Right atrium auricular region (tissue), 2 donors: ENCODE measurements around the gene FNDC11. TPM values are rescaled to one million over a fixed set of nuclear protein-coding genes. Genes with fewer than 3 reads are reported as not detected.

Source experiments
- DNase-seq: peaks from one replicate; pipeline ENCODE4 v3.0.0-alpha.2; 2019; ENCODE audit warnings: low spot score
- H3K27ac ChIP-seq, 2 donors: fragments of 200-600 bp; sonication (generic); 1 replicate in 1 of 2; 2 replicates in 1 of 2; pipeline ENCODE4 v1.5.1; 2016 to 2019
- H3K27me3 ChIP-seq, 2 donors: fragments of 200-600 bp; sonication (generic); one replicate each; pipeline versions ENCODE4 v1.5.1 to v1.6.0; 2017 to 2019
- H3K36me3 ChIP-seq: fragments of 200-600 bp; sonication (generic); one replicate; pipeline ENCODE4 v1.5.1; 2016
- H3K4me1 ChIP-seq, 2 donors: fragments of 200-600 bp; sonication (generic); one replicate each; pipeline versions ENCODE4 v1.5.1 to v1.6.0; 2017 to 2019
- H3K4me3 ChIP-seq, 2 donors: fragments of 200-600 bp; sonication (generic); 1 replicate in 1 of 2; 2 replicates in 1 of 2; pipeline ENCODE4 v1.5.1; 2017 to 2019; ENCODE audit warnings: mild to moderate bottlenecking in 1 of 2, moderate library complexity in 1 of 2
- H3K9me3 ChIP-seq, 2 donors: fragments of 200-600 bp; sonication (generic); one replicate each; pipeline ENCODE4 v1.5.1; 2019
- CTCF ChIP-seq, 2 donors: fragments of 200-600 bp; sonication (generic); IDR thresholded peaks; one replicate each; pipeline ENCODE4 v1.5.1; 2019; ENCODE audit warnings: antibody characterized with exemption in 2 of 2
- total RNA-seq, 2 donors: library from RNA; depleted of rRNA; stranded (reverse); fragments of >200 nt; gene quantifications; one replicate each; pipeline ENCODE4 v1.1.0, GENCODE V29; 2016

FNDC11 gene
- total RNA-seq, 2 donors from 2014 or later = not detected

- no peak for TF ChIP-seq CTCF (IDR thresholded peaks at IDR 0.05)
- no peaks in the 10 kb centered on the region for H3K9me3 ChIP-seq
- no peak for DNase-seq
- H3K27me3 ChIP-seq = no peaks in the 10 kb centered on the region
- peaks cover 20% of the 10 kb centered on the region for H3K36me3 ChIP-seq
- H3K4me1 ChIP-seq = no peaks in the 10 kb centered on the region
- H3K4me3 ChIP-seq = no peak overlapping the region
- H3K27ac ChIP-seq = no peak overlapping the region
Observed at GRCh38 chr20:63585616-63586565, 31.9 kb downstream of the FNDC11 start.

- H3K9me3 ChIP-seq = no peaks in the 10 kb centered on the region
- no peak overlapping the region for H3K27ac ChIP-seq
- no peaks in the 10 kb centered on the region for H3K27me3 ChIP-seq
- no peak overlapping the region for H3K4me3 ChIP-seq
- H3K4me1 ChIP-seq = no peaks in the 10 kb centered on the region
- no peak for DNase-seq
- no peak for TF ChIP-seq CTCF (IDR thresholded peaks at IDR 0.05)
- peaks cover 30% of the 10 kb centered on the region for H3K36me3 ChIP-seq
Observed at GRCh38 chr20:63586797-63587196, 32.8 kb downstream of the FNDC11 start.

GRCh38 chr20:63587256-63587655, 33.3 kb downstream of the FNDC11 start:
- DNase-seq = no peak
- no peaks in the 10 kb centered on the region for H3K9me3 ChIP-seq
- H3K27me3 ChIP-seq = no peaks in the 10 kb centered on the region
- no peak for TF ChIP-seq CTCF (IDR thresholded peaks at IDR 0.05)
- H3K36me3 ChIP-seq = peaks cover 34% of the 10 kb centered on the region
- H3K27ac ChIP-seq = no peak overlapping the region
- H3K4me1 ChIP-seq = no peaks in the 10 kb centered on the region
- no peak overlapping the region for H3K4me3 ChIP-seq

- peaks cover 41% of the 10 kb centered on the region for H3K36me3 ChIP-seq
- H3K27ac ChIP-seq = no peak overlapping the region
- H3K4me1 ChIP-seq = no peaks in the 10 kb centered on the region
- no peaks in the 10 kb centered on the region for H3K27me3 ChIP-seq
- no peaks in the 10 kb centered on the region for H3K9me3 ChIP-seq
- no peak overlapping the region for H3K4me3 ChIP-seq
- TF ChIP-seq CTCF (IDR thresholded peaks at IDR 0.05) = no peak
- no peak for DNase-seq
Observed at GRCh38 chr20:63587776-63588591, 34.0 kb downstream of the FNDC11 start.

GRCh38 chr20:63588641-63589041, 34.7 kb downstream of the FNDC11 start:
- no peak for DNase-seq
- peaks cover 43% of the 10 kb centered on the region for H3K36me3 ChIP-seq
- H3K27ac ChIP-seq = no peak overlapping the region
- H3K27me3 ChIP-seq = no peaks in the 10 kb centered on the region
- TF ChIP-seq CTCF (IDR thresholded peaks at IDR 0.05) = no peak
- H3K4me3 ChIP-seq = no peak overlapping the region
- no peaks in the 10 kb centered on the region for H3K9me3 ChIP-seq
- H3K4me1 ChIP-seq = no peaks in the 10 kb centered on the region
